ENCODE data around the gene ONECUT3.

The ONECUT3 gene

GRCh38 chr19:1815605-1816529, 62.6 kb downstream of the ONECUT3 start:
- peaks cover 35% of the 10 kb centered on the region for H3K79me1 ChIP-seq (replicated peaks; ENCODE audit: low read length, poor library complexity, severe bottlenecking)
- H3K36me3 ChIP-seq (ENCODE audit: control insufficient read depth in 1 of 2, insufficient read depth in 2 of 2, low read depth in 1 of 2, low read length in 2 of 2), result peaks cover 43 to 66% of the 10 kb centered on the region in 2 experiments
- H3K27ac ChIP-seq (ENCODE audit: low read length, poor library complexity, severe bottlenecking), result no peak overlapping the region
- no peak overlapping the region for H2BK12ac ChIP-seq (ENCODE audit: low read length in 2 of 2)
- no peak overlapping the region for H3K4me2 ChIP-seq (ENCODE audit: low read length, poor library complexity, severe bottlenecking)
- no peak overlapping the region for H2BK120ac ChIP-seq (ENCODE audit: low read depth, low read length)
- H3K9me3 ChIP-seq (ENCODE audit: control insufficient read depth, low read length), result no peaks in the 10 kb centered on the region
- H3K4me3 ChIP-seq (ENCODE audit: insufficient read depth in 1 of 2, low read depth in 1 of 2, low read length in 2 of 2), result no peak overlapping the region
- H3K4me1 ChIP-seq (ENCODE audit: control insufficient read depth, insufficient read depth, low read depth, low read length), result peaks cover 19% of the 10 kb centered on the region
- H4K8ac ChIP-seq (ENCODE audit: low read length), result no peak overlapping the region
- no peak overlapping the region for H2BK15ac ChIP-seq (ENCODE audit: low read depth, poor library complexity, severe bottlenecking)
- no peak overlapping the region for H4K91ac ChIP-seq (ENCODE audit: low read length)
- no peaks in the 10 kb centered on the region for H3K27me3 ChIP-seq (ENCODE audit: control insufficient read depth in 1 of 2, insufficient read depth in 1 of 2, low read length in 2 of 2)
- H3K9ac ChIP-seq (ENCODE audit: low read length), result no peak overlapping the region
- no peak overlapping the region for H3K4ac ChIP-seq (ENCODE audit: low read depth in 1 of 2, low read length in 2 of 2)
- DNase-seq, result no peak
- no peak overlapping the region for H3K18ac ChIP-seq (ENCODE audit: low read depth in 1 of 2, low read length in 2 of 2)
- H3K23ac ChIP-seq (ENCODE audit: low read length in 2 of 2), result no peak overlapping the region
- 95% methylated on average over 61 of the region's 61 CpGs for WGBS
- no peak overlapping the region for H3K14ac ChIP-seq (ENCODE audit: low read length in 2 of 2)
- no peak overlapping the region for H2BK5ac ChIP-seq (ENCODE audit: low read depth, low read length, poor library complexity, severe bottlenecking)
- no peak overlapping the region for H2AK5ac ChIP-seq (ENCODE audit: low read length, severe bottlenecking)
- H2AFZ ChIP-seq (ENCODE audit: low read depth, low read length), result no peak overlapping the region

GRCh38 chr19:1816530-1817298, 63.4 kb downstream of the ONECUT3 start:
- Histone ChIP-seq H4K8ac (ENCODE audit: low read length) (no peak overlapping the region), H2BK12ac (ENCODE audit: low read length in 2 of 2) (no peak overlapping the region), H3K79me1 (replicated peaks; ENCODE audit: low read length, poor library complexity, severe bottlenecking) (peaks cover 40% of the 10 kb centered on the region), H3K27me3 (ENCODE audit: control insufficient read depth in 1 of 2, insufficient read depth in 1 of 2, low read length in 2 of 2) (no peaks in the 10 kb centered on the region), H2AK5ac (ENCODE audit: low read length, severe bottlenecking) (no peak overlapping the region), H3K4me2 (ENCODE audit: low read length, poor library complexity, severe bottlenecking) (no peak overlapping the region), H3K9ac (ENCODE audit: low read length) (no peak overlapping the region), H3K4me1 (ENCODE audit: control insufficient read depth, insufficient read depth, low read depth, low read length) (peaks cover 10% of the 10 kb centered on the region), H4K91ac (ENCODE audit: low read length) (no peak overlapping the region), H3K4ac (ENCODE audit: low read depth in 1 of 2, low read length in 2 of 2) (no peak overlapping the region), H3K23ac (ENCODE audit: low read length in 2 of 2) (no peak overlapping the region), H3K27ac (ENCODE audit: low read length, poor library complexity, severe bottlenecking) (no peak overlapping the region), H3K14ac (ENCODE audit: low read length in 2 of 2) (no peak overlapping the region), H3K9me3 (ENCODE audit: control insufficient read depth, low read length) (no peaks in the 10 kb centered on the region), H2BK15ac (ENCODE audit: low read depth, poor library complexity, severe bottlenecking) (no peak overlapping the region), H2BK120ac (ENCODE audit: low read depth, low read length) (no peak overlapping the region), H3K18ac (ENCODE audit: low read depth in 1 of 2, low read length in 2 of 2) (no peak overlapping the region), H2BK5ac (ENCODE audit: low read depth, low read length, poor library complexity, severe bottlenecking) (no peak overlapping the region), H3K4me3 (ENCODE audit: insufficient read depth in 1 of 2, low read depth in 1 of 2, low read length in 2 of 2) (no peak overlapping the region), H3K36me3 (ENCODE audit: control insufficient read depth in 1 of 2, insufficient read depth in 2 of 2, low read depth in 1 of 2, low read length in 2 of 2) (peaks cover 47 to 75% of the 10 kb centered on the region in 2 experiments), H2AFZ (ENCODE audit: low read depth, low read length) (no peak overlapping the region)
- 97% methylated on average over 35 of the region's 36 CpGs for WGBS
- DNase-seq, result no peak

- 96% methylated on average over 25 of the region's 25 CpGs for whole genome bisulfite sequencing
- no peak overlapping the region for H4K8ac ChIP-seq (ENCODE audit: low read length)
- no peak overlapping the region for H3K27ac ChIP-seq (ENCODE audit: low read length, poor library complexity, severe bottlenecking)
- no peak overlapping the region for H3K23ac ChIP-seq (ENCODE audit: low read length in 2 of 2)
- no peak for DNase-seq
- H3K9me3 ChIP-seq (ENCODE audit: control insufficient read depth, low read length), result no peaks in the 10 kb centered on the region
- H2BK12ac ChIP-seq (ENCODE audit: low read length in 2 of 2), result no peak overlapping the region
- no peak overlapping the region for H2BK120ac ChIP-seq (ENCODE audit: low read depth, low read length)
- no peak overlapping the region for H2BK15ac ChIP-seq (ENCODE audit: low read depth, poor library complexity, severe bottlenecking)
- H4K91ac ChIP-seq (ENCODE audit: low read length), result no peak overlapping the region
- no peak overlapping the region for H2AK5ac ChIP-seq (ENCODE audit: low read length, severe bottlenecking)
- H2BK5ac ChIP-seq (ENCODE audit: low read depth, low read length, poor library complexity, severe bottlenecking), result no peak overlapping the region
- no peak overlapping the region for H3K4me3 ChIP-seq (ENCODE audit: insufficient read depth in 1 of 2, low read depth in 1 of 2, low read length in 2 of 2)
- H3K4me1 ChIP-seq (ENCODE audit: control insufficient read depth, insufficient read depth, low read depth, low read length), result peaks cover 7% of the 10 kb centered on the region
- peaks cover 49% of the 10 kb centered on the region for H3K79me1 ChIP-seq (replicated peaks; ENCODE audit: low read length, poor library complexity, severe bottlenecking)
- no peak overlapping the region for H2AFZ ChIP-seq (ENCODE audit: low read depth, low read length)
- H3K4ac ChIP-seq (ENCODE audit: low read depth in 1 of 2, low read length in 2 of 2), result no peak overlapping the region
- no peaks in the 10 kb centered on the region for H3K27me3 ChIP-seq (ENCODE audit: control insufficient read depth in 1 of 2, insufficient read depth in 1 of 2, low read length in 2 of 2)
- peaks cover 56 to 84% of the 10 kb centered on the region in 2 experiments for H3K36me3 ChIP-seq (ENCODE audit: control insufficient read depth in 1 of 2, insufficient read depth in 2 of 2, low read depth in 1 of 2, low read length in 2 of 2)
- no peak overlapping the region for H3K4me2 ChIP-seq (ENCODE audit: low read length, poor library complexity, severe bottlenecking)
- no peak overlapping the region for H3K18ac ChIP-seq (ENCODE audit: low read depth in 1 of 2, low read length in 2 of 2)
- H3K14ac ChIP-seq (ENCODE audit: low read length in 2 of 2), result no peak overlapping the region
- no peak overlapping the region for H3K9ac ChIP-seq (ENCODE audit: low read length)
Observed at GRCh38 chr19:1817553-1818179, 64.4 kb downstream of the ONECUT3 start.
